ENCODE measurements around the gene LBX1. TPM values are rescaled to one million over a fixed set of nuclear protein-coding genes. Genes with fewer than 3 reads are reported as not detected.

LBX1 gene
- polyA plus RNA-seq, 2 of the 4 experiments (the other 2 are of a cell fraction), result not detected

DNA sequence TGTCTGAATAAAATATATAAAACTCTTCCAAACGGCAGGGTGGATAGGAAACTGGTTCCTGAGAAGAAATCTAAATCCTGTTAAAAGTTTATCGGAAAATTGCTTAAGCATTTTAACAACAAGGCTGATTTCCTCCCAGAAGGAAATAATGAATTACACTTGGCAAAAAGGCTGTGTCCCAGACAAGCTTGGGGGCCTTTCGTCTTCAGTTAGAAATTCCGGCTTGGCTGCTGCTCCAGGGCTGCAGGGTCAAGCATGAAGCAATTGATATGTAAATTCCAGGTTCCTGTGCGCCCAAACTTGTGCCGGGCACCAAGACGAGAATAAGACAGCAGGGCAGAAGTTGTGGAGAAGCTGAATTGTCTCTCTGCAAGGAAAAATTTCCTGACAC lies 38.0 kb upstream of the LBX1 start:
- H3K4me2 ChIP-seq, result no peak overlapping the region
- H3K4me3 ChIP-seq, result no peak overlapping the region
- WGBS (ENCODE audit: missing lambda C conversion rate), result 84% methylated on average over 7 of the region's 7 CpGs
- H3K27ac ChIP-seq, result no peak overlapping the region
- TF ChIP-seq FOXS1 (CRISPR knock-in tag; IDR thresholded peaks at IDR 0.05) (no peak), HOXA7 (CRISPR knock-in tag; IDR thresholded peaks at IDR 0.05) (no peak), MYC (IDR thresholded peaks at IDR 0.05; ENCODE audit: borderline replicate concordance, low read length) (no peak), CHD4 (IDR thresholded peaks at IDR 0.05; ENCODE audit: borderline replicate concordance) (no peak), GATA3 (IDR thresholded peaks at IDR 0.05; ENCODE audit: borderline replicate concordance) (no peak), FOSB (CRISPR knock-in tag; IDR thresholded peaks at IDR 0.05) (no peak)
- TF ChIP-seq, protein P1, sequence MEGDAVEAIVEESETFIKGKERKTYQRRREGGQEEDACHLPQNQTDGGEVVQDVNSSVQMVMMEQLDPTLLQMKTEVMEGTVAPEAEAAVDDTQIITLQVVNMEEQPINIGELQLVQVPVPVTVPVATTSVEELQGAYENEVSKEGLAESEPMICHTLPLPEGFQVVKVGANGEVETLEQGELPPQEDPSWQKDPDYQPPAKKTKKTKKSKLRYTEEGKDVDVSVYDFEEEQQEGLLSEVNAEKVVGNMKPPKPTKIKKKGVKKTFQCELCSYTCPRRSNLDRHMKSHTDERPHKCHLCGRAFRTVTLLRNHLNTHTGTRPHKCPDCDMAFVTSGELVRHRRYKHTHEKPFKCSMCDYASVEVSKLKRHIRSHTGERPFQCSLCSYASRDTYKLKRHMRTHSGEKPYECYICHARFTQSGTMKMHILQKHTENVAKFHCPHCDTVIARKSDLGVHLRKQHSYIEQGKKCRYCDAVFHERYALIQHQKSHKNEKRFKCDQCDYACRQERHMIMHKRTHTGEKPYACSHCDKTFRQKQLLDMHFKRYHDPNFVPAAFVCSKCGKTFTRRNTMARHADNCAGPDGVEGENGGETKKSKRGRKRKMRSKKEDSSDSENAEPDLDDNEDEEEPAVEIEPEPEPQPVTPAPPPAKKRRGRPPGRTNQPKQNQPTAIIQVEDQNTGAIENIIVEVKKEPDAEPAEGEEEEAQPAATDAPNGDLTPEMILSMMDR (IDR thresholded peaks at IDR 0.05), result no peak
- no peak for DNase-seq (ENCODE audit: low read depth in 1 of 2, low spot score in 1 of 2)
- ChIA-PET POLR2A (no interaction called here), CTCF (interaction anchor here (0.7 to 27.7 kb wide), 7 partner anchors 11 to 302 kb away, joined by 3 to 206 read pairs (median 5); no protein-coding TSS in a partner anchor)
- no peaks in the 10 kb centered on the region for H3K9me3 ChIP-seq
- no peaks in the 10 kb centered on the region for H3K4me1 ChIP-seq
- no peak for ATAC-seq
- FAIRE-seq, result no peak

DNA sequence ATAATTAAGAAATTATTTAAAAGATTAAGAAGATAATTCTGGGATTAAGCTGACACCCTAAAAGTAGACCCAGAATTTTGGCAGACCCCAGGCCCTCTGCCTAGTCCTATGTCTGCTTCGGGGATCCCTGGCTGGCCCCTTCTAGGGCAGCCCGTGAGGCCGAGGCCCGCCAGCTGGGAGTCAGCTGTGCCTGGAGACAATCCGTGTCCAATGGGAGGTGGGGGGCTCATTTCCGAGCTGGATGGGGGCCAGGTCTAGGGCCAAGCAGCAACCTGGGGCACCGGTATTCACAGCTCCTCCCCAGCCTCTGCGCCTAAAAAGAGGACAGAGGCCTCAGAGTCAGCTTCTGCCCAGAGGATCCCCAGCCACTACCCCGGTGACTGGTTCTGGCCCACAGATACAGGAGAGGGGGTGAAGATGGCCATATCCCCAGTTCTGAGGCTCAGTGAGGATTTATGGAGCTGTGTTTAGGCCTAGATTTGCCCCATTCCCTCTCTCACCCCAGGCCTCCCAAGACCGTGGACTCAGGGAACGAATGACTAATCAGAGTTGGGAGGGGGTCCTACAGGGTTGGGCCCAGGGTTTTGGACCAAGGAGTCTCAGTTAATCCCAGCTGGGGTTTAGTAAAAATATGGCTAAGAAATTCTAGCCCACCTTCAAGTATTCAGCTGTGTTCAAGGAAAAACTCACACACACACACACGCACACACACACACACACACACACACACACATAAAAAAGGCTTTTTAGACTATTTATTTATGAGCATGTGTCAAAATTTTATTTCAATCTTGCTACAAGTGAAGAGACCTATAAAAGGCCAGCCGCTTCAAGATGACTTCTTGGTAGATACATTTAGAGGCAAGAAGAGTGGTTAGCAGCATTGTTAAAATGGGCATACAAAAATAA lies 37.4 kb upstream of the LBX1 start:
- Histone ChIP-seq H3K4me3 (no peak overlapping the region), H3K9me3 (no peaks in the 10 kb centered on the region), H3K4me1 (no peaks in the 10 kb centered on the region), H3K27ac (no peak overlapping the region), H3K4me2 (no peak overlapping the region)
- no peak for FAIRE-seq
- no peak for DNase-seq (ENCODE audit: low read depth in 1 of 2, low spot score in 1 of 2)
- ATAC-seq, result no peak
- TF ChIP-seq PHF8 (IDR thresholded peaks at IDR 0.05; ENCODE audit: borderline replicate concordance, low read depth) (no peak), RCOR1 (IDR thresholded peaks at IDR 0.05; ENCODE audit: low read depth, low read length) (no peak), POLR2A (IDR thresholded peaks at IDR 0.05; ENCODE audit: low read length) (no peak), BHLHE40 (IDR thresholded peaks at IDR 0.05; ENCODE audit: low read depth, low read length) (no peak), RFX5 (IDR thresholded peaks at IDR 0.05) (no peak), KDM1A (IDR thresholded peaks at IDR 0.05; ENCODE audit: low read depth) (no peak), FOSB (CRISPR knock-in tag; IDR thresholded peaks at IDR 0.05) (no peak), CEBPB (IDR thresholded peaks at IDR 0.05) (no peak), FOSL2 (IDR thresholded peaks at IDR 0.05) (no peak), FOSL2 (CRISPR knock-in tag; IDR thresholded peaks at IDR 0.05) (no peak), JUN (IDR thresholded peaks at IDR 0.05) (no peak), HEYL (CRISPR knock-in tag; IDR thresholded peaks at IDR 0.05) (no peak), RAD21 (conservative IDR thresholded peaks at IDR 0.05 in 1 of 2, IDR thresholded peaks at IDR 0.05 in 1 of 2) (no peak), NR3C1 (IDR thresholded peaks at IDR 0.05) (no peak), CBX8 (IDR thresholded peaks at IDR 0.05) (no peak)
- TF ChIP-seq, protein P2, sequence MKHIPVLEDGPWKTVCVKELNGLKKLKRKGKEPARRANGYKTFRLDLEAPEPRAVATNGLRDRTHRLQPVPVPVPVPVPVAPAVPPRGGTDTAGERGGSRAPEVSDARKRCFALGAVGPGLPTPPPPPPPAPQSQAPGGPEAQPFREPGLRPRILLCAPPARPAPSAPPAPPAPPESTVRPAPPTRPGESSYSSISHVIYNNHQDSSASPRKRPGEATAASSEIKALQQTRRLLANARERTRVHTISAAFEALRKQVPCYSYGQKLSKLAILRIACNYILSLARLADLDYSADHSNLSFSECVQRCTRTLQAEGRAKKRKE (CRISPR knock-in tag; IDR thresholded peaks at IDR 0.05; ENCODE audit: low read depth), result no peak
- CTCF ChIA-PET, result interaction anchor here (0.6 to 27.7 kb wide), 9 partner anchors 8 to 303 kb away, joined by 3 to 206 read pairs (median 5); no protein-coding TSS in a partner anchor
- POLR2A ChIA-PET, result no interaction called here
- 82% methylated on average over 13 of the region's 13 CpGs for WGBS (ENCODE audit: missing lambda C conversion rate)

Measured in A549 (cell line).